GM10847 (cell line): Measurements from ENCODE around the gene LRP5.

Source experiments
- POLR2A ChIP-seq: IDR thresholded peaks from 2 replicates; pipeline ENCODE4 v1.6.1; 2011; ENCODE audit not compliant: insufficient read length; ENCODE audit errors: extremely low read depth

The LRP5 gene

DNA sequence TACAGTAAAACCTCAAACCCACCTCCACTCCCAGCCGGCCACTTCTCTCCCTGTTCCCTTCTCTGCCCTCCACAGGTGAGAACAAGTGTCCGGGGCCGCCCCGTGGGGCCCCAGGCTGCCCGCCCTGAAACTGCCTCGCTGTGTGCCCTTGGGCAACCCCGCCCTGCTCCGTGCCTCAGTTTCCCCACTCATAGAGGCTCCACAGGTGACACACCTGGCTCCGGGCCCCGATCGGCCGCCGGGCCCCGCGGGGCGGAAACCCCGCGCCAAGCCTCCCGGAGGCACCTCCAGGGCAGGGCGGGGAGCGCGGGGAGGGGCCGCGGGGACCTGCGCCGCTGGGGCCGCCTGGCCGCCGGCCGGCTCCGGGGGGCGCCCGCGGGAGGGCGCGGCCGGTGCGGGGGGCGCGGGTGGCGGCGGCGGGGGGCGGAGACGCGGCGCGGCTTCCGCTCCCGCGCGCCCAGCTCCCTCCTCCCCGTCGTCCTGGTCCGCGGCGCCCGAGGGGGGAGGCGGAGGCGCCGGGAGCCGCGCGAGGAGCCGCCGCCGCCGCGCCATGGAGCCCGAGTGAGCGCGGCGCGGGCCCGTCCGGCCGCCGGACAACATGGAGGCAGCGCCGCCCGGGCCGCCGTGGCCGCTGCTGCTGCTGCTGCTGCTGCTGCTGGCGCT lies at the start of gene LRP5:
LRP5 (plus strand) TSS at position 475 of the 663 bp plus-strand sequence; CDS start at position 599, 124 bp downstream.
- no peak for TF ChIP-seq POLR2A

DNA sequence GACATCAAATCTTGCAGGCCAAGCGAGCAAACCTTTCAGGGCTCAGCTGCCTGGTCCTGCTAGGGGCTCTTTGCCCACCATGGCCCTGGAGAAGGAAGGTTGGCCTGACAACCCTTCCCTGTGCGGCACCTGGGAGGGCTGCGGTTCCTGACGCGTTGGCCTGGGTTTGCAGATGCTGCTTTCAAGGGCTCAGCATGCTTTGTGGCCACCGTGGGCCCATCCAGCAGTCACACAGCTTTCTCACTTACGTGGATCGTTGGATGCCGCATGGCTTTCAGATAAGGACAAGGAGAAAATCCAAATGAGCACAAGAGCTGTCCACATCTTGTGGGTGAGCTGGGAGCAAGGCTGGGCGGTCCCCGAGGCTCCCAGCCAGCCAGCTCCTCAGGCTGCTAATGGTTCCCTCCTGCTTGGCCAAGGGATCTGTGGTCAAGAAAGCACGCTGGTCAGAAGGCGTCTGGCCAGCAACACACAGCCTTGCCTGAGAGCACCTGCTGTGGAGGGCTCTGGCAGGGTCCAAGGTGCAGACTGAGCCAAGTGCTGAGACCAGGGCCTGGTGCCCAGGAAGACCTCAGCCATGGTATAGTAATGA lies 48.9 kb upstream of the LRP5 start:
- TF ChIP-seq POLR2A: no peak

DNA sequence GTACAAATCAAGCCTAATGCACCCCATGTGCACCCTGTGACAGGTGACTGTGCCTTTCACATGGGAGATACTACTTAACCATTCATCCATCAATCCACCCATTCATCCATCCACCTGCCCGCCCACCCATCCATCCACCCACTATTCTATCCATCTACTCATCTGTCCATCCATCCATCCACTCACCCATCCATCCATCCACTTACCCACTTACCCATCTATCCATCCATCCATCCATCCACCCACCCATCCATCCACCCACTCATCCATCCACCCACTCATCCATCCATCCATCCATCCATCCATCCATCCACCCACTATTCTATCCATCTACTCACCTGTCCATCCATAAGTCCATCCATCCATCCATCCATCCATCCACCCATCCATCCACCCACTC lies 48.1 kb upstream of the LRP5 start:
- TF ChIP-seq POLR2A: no peak

DNA sequence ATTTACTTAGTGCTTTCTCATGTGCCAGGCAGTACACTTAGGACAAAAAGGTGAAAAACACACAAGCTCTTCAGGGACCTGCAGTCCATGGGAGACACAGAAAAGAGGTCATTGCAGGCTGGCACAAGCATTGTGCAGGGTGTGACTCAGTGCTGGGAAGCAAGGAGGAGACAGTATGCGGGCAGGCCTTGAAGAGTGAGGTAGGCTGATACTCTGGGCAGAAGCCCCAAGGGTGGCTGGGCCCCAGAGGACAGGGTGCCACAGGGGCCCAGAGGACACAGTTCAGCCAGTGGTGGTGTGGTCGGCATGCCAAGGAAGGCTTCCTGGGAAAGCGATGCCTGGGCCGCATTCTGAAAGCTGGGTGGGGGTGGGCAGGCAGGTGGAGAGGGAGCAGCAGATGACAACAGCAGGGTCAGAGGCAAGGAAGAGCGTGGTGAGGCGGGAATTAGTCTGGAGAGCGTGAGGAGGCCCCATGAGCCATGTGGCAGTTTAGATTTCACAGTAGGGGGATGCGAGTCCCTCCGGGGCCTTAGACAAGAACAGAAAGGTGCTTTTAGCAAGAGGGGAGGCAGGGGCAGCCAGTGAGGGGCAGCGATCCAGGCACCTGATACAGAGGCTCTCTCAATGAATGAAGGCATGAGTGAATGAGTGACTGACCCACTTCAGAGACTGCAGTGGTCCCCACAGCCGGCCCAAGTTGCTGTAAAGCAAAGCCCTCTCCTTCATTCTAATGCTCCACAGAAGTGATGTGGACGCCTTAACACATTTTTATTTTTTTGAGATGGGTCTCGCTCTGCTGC lies 47.5 kb upstream of the LRP5 start:
- TF ChIP-seq POLR2A: no peak

DNA sequence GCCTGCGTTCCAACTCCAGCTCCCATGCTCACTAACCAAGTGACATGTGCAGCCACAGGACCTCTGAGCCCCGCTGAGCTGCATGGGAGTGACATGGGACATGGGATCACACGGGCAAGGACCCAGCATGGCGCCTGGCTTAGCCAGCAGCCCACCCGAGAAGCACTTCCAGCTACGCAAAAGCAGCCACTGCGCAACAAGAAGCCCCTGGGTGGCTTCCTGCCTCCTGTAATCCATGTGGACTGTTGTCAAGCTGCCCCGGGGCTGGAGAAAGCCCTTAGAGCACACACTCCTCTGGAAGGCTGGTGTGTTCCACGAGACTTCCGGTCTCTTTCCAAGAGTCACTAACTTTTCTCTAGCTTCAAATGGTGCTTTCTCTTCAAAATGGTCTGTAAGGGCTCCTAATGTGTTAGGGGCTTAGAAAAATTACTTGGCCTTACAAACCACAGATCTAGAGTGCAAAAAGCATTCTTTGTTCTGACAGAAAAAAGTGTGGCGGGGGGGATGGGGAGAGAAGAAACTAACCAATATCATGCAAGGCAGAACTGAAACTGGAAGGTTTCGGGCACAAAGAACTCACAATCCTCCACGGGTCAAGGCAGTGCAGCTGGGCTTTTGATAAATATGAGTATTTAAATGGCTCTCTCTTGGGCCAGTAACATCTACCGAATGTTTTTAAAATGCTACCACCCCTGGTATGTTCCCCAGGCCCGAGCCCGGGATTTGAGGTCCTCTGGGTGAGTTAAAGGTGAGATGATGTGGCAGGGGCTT lies 46.1 kb upstream of the LRP5 start:
- TF ChIP-seq POLR2A: no peak

DNA sequence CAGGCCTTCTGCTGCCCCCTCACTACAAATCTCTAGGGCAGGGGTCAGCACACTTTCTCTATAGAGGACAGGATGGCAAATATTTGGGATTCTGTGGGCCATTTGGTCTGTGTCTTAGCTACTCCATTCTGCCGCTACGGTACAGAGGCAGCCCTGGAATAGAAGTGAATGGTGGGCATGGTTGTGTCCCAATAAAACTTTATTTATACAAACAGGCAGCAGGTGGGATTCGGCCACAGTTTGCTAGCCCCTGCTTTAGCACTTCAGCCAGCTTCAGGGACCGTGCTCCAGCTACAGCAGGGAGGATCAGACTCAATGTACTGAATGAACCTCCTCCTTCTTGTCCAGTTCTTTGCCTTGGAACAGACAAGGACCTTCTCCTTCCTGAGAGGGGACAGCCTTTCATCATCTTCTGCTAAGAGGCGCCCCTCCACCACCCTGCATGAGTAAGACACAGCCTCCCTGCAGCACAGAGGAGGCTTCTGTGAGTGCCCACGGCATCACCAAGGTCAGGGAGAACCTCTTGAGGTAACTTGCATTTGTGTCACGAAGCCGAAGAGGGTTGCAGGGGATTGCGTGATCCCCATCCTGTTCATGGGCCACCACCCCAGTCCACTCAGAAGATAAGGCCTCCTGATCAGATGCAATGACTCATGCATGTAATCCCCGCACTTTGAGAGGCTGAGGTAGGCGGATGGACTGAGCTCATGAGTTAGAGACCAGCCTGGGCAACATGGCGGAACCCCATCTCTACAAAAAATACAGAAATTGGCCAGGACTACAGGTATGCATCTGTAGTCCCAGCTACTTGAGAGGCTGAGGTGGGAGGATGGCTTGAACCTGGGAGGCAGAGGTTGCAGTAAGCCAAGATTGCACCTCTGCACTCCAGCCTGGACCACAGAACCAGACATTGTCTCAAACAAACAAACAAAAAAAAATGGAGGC lies 45.2 kb upstream of the LRP5 start:
- no peak for TF ChIP-seq POLR2A

DNA sequence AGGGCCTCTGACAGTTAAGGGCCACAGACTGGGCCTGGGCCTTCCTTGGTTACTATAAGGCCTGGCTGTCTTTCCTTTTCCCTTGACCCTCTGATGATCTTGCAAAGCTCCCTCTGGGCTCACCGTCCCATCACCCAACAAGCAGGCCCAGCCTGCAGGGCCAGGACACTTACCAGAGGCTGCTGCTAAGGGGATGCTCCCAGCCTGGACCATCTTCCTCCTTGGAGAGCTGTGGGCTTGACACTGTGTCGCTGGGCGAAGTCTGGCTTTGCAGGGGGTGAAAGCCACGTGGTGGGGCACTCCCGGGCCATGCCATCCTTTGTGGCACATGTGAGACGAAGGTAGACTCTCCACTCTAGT lies 44.5 kb upstream of the LRP5 start:
- TF ChIP-seq POLR2A: no peak

DNA sequence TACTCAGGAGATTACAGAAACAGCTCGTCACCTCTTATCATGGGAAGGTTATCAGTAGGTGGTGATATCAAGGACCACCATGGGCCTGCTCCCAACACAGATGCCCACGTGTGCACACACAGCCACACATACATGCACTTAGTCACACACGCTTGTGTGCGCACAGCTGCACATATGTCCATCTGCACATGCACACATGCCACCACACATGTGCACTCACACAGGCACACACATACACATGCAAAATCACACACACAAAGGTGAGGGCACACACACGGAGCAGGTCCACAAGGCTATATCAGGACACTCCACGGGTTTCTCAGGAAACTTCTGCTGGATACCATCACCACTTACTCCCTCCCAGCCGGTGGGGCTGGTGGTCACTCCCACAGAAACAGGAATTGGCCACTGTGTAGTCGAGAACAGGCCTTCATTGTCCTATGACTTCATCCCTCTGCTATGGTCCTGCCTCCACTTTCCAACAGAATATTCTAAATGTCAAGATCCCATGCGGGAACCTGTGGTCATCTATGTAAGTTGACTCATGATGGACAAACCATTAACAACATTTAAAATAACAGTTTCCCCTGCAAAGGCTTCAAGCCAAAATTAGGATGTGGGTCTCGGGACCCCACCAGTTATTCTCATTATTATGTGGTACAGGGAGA lies 42.8 kb upstream of the LRP5 start:
- no peak for TF ChIP-seq POLR2A

DNA sequence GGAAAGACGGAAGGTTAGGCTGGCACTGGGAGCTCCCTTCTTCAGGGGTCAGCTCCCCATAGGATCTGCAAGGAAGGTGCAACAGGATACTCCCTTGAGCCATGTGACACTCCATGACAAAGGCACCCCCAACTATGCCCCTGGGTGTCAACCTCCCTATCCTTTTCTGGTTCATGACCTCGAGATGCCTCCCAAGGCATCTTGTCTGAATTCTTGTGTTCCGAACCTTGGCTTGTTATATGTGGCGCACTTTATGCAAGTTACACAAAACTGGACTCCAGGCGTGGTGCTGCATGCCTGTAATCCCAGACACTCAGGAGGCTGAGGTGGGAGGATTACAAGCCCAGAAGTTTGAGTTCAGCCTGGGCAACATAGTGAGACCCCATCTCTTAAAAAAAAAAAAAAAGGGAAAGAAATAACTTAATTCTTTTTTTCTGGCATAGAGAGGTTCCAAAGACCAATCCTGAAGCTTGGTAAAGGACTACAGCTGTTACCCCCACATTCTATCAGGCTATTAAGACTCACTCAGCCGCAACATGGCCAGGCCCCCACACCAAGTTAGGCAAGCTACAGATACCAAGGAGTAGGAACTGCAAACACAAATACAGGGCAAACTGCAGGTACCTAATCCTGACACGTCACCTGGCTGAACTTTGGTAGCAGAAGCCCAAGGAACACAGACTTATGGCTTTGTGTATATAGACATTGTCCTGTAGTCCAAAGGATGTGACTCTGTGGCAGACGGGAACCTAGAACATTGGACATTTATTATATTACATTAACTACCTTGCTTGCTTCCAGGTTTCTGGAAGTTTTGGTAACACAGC lies 42.0 kb upstream of the LRP5 start:
- no peak for TF ChIP-seq POLR2A

DNA sequence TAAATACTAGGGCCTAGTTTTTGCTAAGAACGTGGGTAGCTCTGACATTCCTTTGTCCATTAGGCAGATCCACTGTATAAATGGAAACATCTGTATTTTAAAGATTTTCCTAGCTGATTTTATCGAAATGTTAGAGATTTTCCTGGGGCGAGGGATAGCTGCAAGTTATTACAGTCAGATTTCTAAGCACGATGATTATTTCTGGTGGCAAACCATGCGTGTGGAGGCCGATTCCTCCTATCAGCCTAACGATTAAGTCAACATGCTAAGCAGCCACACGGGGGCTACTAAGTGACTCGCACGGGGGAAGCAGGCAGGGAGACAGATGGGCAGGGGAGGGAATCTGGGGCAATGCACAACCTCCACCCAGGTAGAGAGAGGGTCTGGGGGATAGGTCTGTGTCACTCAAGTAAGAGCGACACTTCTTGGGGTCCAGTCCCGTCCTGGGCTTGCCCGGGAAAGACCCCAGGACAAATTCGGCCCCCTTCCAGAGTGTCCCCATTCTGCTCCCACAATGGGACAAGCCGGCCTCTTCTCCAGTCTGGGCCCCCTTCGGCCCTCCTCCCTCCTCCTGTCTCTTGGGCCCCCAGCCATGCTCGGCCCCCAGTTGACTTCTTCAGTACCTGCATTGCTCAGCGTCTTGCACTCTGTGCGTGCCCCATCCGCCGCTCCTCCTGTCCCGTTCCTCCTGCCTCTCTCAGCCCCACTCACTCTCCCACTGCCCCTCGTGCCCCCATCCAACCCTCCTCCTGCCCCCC lies 41.2 kb upstream of the LRP5 start:
- no peak for TF ChIP-seq POLR2A

DNA sequence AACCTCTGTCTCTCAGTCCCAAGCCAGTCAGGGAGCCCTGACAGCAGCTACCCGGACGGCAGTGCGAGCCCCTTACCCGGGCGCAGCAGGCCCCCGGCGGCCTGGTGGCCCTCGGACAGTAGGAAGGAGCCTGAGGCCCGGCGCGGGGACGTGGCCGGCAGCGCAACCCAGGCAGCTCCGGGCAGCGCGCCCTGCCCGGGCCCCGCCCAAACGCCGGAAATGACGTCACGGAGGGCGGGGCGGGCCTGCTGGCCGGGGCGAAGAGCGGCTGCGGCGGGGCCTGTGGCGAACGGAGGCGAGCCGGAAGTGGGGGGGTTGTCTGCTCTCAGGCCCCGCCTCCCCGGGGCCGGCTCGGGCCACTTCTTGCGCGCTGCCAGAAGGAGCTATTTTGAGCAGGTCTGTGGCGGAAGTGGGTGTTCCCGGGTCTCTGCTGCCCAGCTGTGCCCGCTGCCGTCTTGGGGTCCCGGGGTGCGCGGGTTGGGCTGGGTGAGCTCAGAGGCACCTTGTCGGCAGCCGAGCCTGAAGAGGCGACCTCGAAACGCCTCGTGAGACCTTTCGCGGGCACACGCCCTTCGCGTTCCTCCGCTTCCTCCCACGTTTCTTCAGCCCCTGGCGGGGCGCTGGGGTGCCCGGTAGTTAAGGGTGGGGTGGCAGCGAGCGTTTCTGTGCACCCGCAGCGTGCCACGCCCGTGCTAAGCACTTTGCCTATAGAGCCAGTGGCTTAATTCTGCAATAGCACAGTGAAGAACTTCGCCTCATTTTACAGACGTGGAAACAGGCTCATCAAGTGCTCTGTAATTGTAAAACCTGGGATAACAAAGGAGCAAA lies 40.4 kb upstream of the LRP5 start, which contains the start of gene C11orf24:
C11orf24 (minus strand) TSS at position 193 of the 828 bp plus-strand sequence. CDS start 8,206 bp downstream, outside the sequence.
- TF ChIP-seq POLR2A: peak; percentile 91
